Body of pancreas (tissue), 4 donors: ENCODE results near the gene NMRK2. TPM values are rescaled to one million over a fixed set of nuclear protein-coding genes. Genes with fewer than 3 reads are reported as not detected.

Experiments used
- ATAC-seq: fragments of 150-250 bp; one replicate; pipeline ENCODE4 v1.9.1; 2016
- DNase-seq, 4 donors: peaks; one replicate each; pipeline ENCODE4 v3.0.0-alpha.2; 2019
- H3K27ac ChIP-seq, 4 donors: fragments of 200-600 bp; sonication (generic); 1 replicate in 3 of 4; 2 replicates in 1 of 4; pipeline versions ENCODE4 v1.5.1 to v1.6.1; 2016 to 2019; ENCODE audit warnings: mild to moderate bottlenecking in 1 of 4, mixed read lengths in 1 of 4, moderate library complexity in 1 of 4
- H3K27me3 ChIP-seq, 2 donors: fragments of 200-600 bp; sonication (generic); one replicate each; pipeline ENCODE4 v1.6.0; 2016; ENCODE audit warnings: mild to moderate bottlenecking in 1 of 2
- H3K36me3 ChIP-seq, 2 donors: fragments of 200-600 bp; sonication (generic); replicated peaks in 1 of 2; 2 replicates each; pipeline ENCODE4 v1.5.1; 2016; ENCODE audit warnings: low read depth in 2 of 2; ENCODE audit not compliant: insufficient read depth in 1 of 2
- H3K4me1 ChIP-seq: fragments of 200-600 bp; sonication (generic); one replicate; pipeline ENCODE4 v1.6.0; 2016
- H3K4me3 ChIP-seq, 2 donors: fragments of 200-600 bp; sonication (generic); 1 replicate in 1 of 2; 2 replicates in 1 of 2; pipeline ENCODE4 v1.5.1; 2016 to 2019
- H3K9me3 ChIP-seq, 3 donors: fragments of 200-600 bp; sonication (generic); 1 replicate in 2 of 3; 2 replicates in 1 of 3; pipeline ENCODE4 v1.5.1; 2016
- POLR2A ChIP-seq, 3 donors: fragments of 450-650 bp; IDR thresholded peaks; one replicate each; pipeline ENCODE4 v1.6.1; 2016; ENCODE audit warnings: antibody characterized with exemption in 3 of 3, mild to moderate bottlenecking in 2 of 3
- WGBS, 2 donors: methylation state at CpG; one replicate each; pipeline ENCODE4 v1.1.5; 2017; 5-methylcytosine and 5-hydroxymethylcytosine counted together
- intact Hi-C: fragments of 100-400 bp; cut with DNase I; formaldehyde crosslinking; loops from one replicate; pipeline ENCODE4 v1.15.1; 2023
- total RNA-seq, 2 donors: library from RNA; depleted of rRNA; stranded (reverse); fragments of >200 nt; gene quantifications; one replicate each; pipeline ENCODE4 v1.1.0, GENCODE V29; 2016
- TF ChIP-seq, protein P1 (sequence below), 7 experiments: fragments of 450-650 bp in 4 of 7; fragments of 200-600 bp in 3 of 7; sonication (generic) in 3 of 7; IDR thresholded peaks; one replicate each; pipeline ENCODE4 v1.5.1; 2016 to 2019; ENCODE audit warnings: antibody characterized with exemption in 7 of 7

Gene NMRK2
- total RNA-seq, 2 donors from 2014 or later, result not detected

DNA sequence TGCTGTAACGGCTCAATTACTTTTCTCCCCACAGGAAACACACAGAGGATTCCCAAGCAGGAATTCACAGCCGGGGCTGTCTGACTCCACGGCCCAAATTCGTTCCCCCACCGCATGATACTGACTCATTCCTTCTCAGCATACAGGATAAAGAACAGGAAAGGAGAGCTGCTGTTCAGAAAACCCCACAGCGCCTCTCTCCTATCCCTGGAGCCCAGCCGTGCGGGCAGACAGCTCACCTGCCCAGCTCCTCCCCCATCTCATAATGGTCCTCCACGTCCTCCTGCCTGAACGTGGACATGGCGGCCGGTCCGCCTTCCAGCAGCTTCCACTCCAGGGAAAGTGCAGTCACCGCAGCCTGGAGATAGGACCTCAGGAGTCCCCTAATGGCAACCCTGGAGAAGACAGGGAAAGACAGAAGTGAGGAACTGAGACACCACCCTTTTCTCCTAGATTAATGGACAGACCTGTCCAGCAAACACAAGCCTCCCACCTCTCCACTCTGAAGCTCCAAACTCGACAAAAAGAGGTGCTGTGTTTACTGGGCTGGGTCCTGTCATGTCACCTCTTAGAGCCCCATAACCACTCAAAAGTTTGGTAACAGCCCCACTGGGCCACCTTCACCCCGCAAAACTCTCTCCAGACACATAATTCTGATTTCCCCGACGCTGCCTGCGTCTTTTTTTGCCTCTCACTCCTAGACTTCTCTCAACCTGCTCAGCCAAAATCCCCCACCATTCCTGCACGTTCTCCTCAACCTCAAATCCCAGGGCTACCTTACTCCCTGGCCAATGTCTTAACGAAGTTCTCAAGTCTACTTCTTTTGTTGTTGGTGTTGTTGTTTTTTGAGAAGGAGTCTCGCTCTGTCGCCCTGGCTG is 36.8 kb downstream of the NMRK2 start:
- Histone ChIP-seq H3K27ac (peak overlapping the region; percentile 82 to 94 (median 92)), H3K27me3 (no peaks in the 10 kb centered on the region), H3K4me3 (peak overlapping the region in 1 of 2 donors; percentile 78), H3K9me3 (no peaks in the 10 kb centered on the region), H3K4me1 (peaks cover 61% of the 10 kb centered on the region), H3K36me3 (no peaks in the 10 kb centered on the region)
- intact Hi-C loops, result no loop called here
- no peak for ATAC-seq
- TF ChIP-seq, protein P1, sequence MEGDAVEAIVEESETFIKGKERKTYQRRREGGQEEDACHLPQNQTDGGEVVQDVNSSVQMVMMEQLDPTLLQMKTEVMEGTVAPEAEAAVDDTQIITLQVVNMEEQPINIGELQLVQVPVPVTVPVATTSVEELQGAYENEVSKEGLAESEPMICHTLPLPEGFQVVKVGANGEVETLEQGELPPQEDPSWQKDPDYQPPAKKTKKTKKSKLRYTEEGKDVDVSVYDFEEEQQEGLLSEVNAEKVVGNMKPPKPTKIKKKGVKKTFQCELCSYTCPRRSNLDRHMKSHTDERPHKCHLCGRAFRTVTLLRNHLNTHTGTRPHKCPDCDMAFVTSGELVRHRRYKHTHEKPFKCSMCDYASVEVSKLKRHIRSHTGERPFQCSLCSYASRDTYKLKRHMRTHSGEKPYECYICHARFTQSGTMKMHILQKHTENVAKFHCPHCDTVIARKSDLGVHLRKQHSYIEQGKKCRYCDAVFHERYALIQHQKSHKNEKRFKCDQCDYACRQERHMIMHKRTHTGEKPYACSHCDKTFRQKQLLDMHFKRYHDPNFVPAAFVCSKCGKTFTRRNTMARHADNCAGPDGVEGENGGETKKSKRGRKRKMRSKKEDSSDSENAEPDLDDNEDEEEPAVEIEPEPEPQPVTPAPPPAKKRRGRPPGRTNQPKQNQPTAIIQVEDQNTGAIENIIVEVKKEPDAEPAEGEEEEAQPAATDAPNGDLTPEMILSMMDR (IDR thresholded peaks at IDR 0.05), result no peak
- 30 to 38% methylated on average over 19 to 23 of the region's 23 CpGs for WGBS, 2 donors
- peak in 1 of 4 donors; percentile 50 for DNase-seq

DNA sequence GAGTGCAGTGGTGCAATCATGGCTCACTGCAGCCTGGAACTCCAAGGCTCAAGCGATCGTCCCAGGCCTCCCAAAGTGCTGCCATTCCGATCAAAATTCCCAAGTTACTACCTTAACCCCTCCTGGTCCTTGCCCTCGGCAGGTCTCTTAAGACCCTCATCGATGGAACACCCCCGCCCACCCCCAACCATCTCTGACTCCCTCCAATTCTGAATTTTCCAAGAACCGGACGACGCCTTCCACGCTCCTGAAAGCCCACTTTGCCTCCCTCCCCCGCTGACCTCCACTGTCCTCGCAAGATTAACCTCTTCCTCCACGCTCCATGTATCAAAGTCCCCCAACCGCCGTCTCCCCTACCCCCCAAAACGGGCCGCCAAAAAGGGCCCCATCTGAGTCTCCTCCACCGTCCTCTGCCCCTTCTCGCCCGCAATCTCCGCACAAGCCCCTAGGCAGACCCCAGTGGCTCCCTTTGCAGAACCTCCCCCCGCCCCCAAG is 37.5 kb downstream of the NMRK2 start:
- intact Hi-C loops, result no loop called here
- Histone ChIP-seq H3K27ac (peak overlapping the region; percentile 82 to 94 (median 92)), H3K27me3 (no peaks in the 10 kb centered on the region), H3K9me3 (no peaks in the 10 kb centered on the region), H3K4me3 (peak overlapping the region; percentile 75 to 78), H3K36me3 (no peaks in the 10 kb centered on the region), H3K4me1 (peaks cover 59% of the 10 kb centered on the region)
- no peak for ATAC-seq
- TF ChIP-seq, protein P1 (IDR thresholded peaks at IDR 0.05), result no peak
- TF ChIP-seq POLR2A (IDR thresholded peaks at IDR 0.05), result no peak
- no peak for DNase-seq
- WGBS, 2 donors, result 0 to 1% methylated on average over 20 to 22 of the region's 22 CpGs

DNA sequence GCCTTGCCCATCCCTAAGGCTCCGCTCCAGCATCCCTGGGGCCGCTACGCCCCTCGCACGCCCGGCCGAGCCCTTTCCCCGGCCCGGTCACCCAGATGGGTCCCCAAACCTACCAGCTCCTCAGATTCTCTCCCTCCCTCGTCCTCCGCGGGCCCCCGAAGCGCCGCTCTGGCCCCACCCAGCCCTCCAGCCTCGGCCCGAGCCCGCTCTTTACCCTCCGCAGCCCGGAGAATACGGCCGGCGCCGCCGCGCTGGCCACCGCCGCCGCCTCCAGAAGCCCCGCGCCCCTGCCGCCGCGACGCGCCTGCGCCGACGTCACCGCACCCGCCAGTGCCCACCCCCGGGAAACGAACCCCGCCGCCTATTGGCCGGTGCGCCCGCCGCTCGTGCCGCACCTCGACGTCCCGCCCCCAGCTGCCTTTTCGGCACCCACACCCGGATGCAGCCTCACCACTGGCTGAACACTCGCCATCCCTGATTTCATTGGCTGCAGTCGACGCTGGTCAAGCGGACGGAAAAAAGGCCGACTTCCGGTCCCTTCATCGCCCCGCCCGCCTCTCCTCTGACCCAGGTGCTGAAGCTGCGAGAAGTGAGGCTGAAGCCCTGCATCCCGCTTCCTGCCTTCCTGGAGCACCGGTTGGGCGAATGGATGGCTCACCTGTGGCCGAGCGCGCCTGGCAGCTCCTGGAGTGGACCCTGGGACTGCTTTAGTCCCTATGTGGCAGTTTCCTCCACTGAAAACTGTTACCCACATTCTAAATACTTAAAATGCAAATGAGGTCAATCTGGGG is 38.1 kb downstream of the NMRK2 start, which contains the start of gene DAPK3:
DAPK3 (minus strand) TSS at position 292 of the 791 bp plus-strand sequence. CDS start 1,364 bp downstream, outside the sequence.
- peak; percentile 91 for ATAC-seq

DNA sequence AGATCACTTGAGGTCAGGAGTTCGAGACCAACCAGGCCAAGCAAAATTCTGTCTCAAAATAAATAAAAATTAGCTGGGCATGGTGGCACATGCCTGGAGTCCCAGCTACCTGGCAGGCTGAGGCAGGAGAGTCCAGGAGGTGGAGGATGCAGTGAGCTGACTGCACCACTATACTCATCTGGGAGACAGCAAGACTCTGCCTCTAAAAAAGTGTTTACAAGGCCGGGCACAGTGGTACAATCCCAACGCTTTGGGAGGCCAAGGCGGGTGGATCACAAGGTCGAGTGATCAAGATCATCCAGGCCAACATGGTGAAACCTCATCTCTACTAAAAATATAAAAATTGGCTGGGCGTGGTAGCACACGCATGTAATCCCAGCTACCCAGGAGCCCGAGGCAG is 42.3 kb downstream of the NMRK2 start:
- no peak overlapping the region for H3K4me3 ChIP-seq
- no peaks in the 10 kb centered on the region for H3K27me3 ChIP-seq
- intact Hi-C loops, result no loop called here
- TF ChIP-seq, protein P1 (IDR thresholded peaks at IDR 0.05), result no peak
- TF ChIP-seq POLR2A (IDR thresholded peaks at IDR 0.05), result no peak
- H3K27ac ChIP-seq, result no peak overlapping the region
- no peak for DNase-seq
- H3K9me3 ChIP-seq, result no peaks in the 10 kb centered on the region
- ATAC-seq, result no peak
- 85 to 86% methylated on average over 8 of the region's 8 CpGs for WGBS, 2 donors
- peaks cover 21 to 38% of the 10 kb centered on the region in 2 donors for H3K36me3 ChIP-seq
- peaks cover 11% of the 10 kb centered on the region for H3K4me1 ChIP-seq

More for the DNA sequence above, 38.1 kb downstream of the NMRK2 start, which contains the start of gene DAPK3:
- peak within 1 kb of the TSS; percentile 82 to 94 (median 92) for H3K27ac ChIP-seq
- H3K36me3 ChIP-seq, result peaks cover 0 to 5% of the 10 kb centered on the region in 2 donors
- H3K9me3 ChIP-seq, result no peaks in the 10 kb centered on the region
- peak; percentile 98 to 99 (median 98) for DNase-seq
- peak within 1 kb of the TSS; percentile 75 to 78 for H3K4me3 ChIP-seq
- TF ChIP-seq, protein P1 (IDR thresholded peaks at IDR 0.05), result peak in 2 of 7 experiments; percentile 37 to 42
- TF ChIP-seq POLR2A (IDR thresholded peaks at IDR 0.05), result peak; percentile 80 to 95 (median 86)
- H3K27me3 ChIP-seq, result no peaks in the 10 kb centered on the region
- intact Hi-C loops, result no loop called here
- WGBS, 2 donors, result 1 to 3% methylated on average over 17 to 71 of the region's 73 CpGs
- peaks cover 52% of the 10 kb centered on the region for H3K4me1 ChIP-seq
